Ascending aorta (tissue), 2 donors: Measurements from ENCODE around the gene MEGF8. TPM values are rescaled to one million over a fixed set of nuclear protein-coding genes. Genes with fewer than 3 reads are reported as not detected.

Experiments used
- DNase-seq, 2 donors: peaks; one replicate each; pipeline ENCODE4 v3.0.0-alpha.2; 2019; ENCODE audit warnings: low spot score in 2 of 2
- H3K27ac ChIP-seq, 2 donors: fragments of 200-600 bp; sonication (generic); one replicate each; pipeline ENCODE4 v1.5.1; 2016 to 2017; ENCODE audit warnings: mild to moderate bottlenecking in 1 of 2
- H3K27me3 ChIP-seq: fragments of 200-600 bp; sonication (generic); one replicate; pipeline ENCODE4 v1.5.1; 2017
- H3K36me3 ChIP-seq, 2 donors: fragments of 200-600 bp; sonication (generic); one replicate each; pipeline ENCODE4 v1.5.1; 2016
- H3K4me1 ChIP-seq, 2 donors: fragments of 200-600 bp; sonication (generic); one replicate each; pipeline ENCODE4 v1.5.1; 2016 to 2017; ENCODE audit warnings: mild to moderate bottlenecking in 1 of 2
- H3K4me3 ChIP-seq, 2 donors: fragments of 200-600 bp; sonication (generic); one replicate each; pipeline ENCODE4 v1.5.1; 2016 to 2017; ENCODE audit warnings: mild to moderate bottlenecking in 1 of 2
- H3K9me3 ChIP-seq, 2 donors: fragments of 200-600 bp; sonication (generic); one replicate each; pipeline ENCODE4 v1.5.1; 2016
- intact Hi-C: fragments of 100-400 bp; cut with DNase I; formaldehyde crosslinking; loops from one replicate; pipeline ENCODE4 v1.15.1; 2023
- total RNA-seq: library from RNA; depleted of rRNA; stranded (reverse); fragments of >200 nt; gene quantifications from one replicate; pipeline ENCODE4 v1.1.0, GENCODE V29; 2016
- TF ChIP-seq, protein P1 (sequence below), 3 experiments: fragments of 200-600 bp in 2 of 3; fragments of 450-650 bp in 1 of 3; sonication (generic) in 2 of 3; IDR thresholded peaks; one replicate each; pipeline ENCODE4 v1.5.1; 2016 to 2019; ENCODE audit warnings: antibody characterized with exemption in 3 of 3, mild to moderate bottlenecking in 1 of 3, moderate library complexity in 1 of 3

Gene MEGF8
- total RNA-seq, 1 donor from 2014 or later: 61.8 TPM

GRCh38 chr19:42345191-42345812, 19.9 kb downstream of the MEGF8 start:
- peaks cover 13 to 35% of the 10 kb centered on the region in 2 donors for H3K36me3 ChIP-seq

GRCh38 chr19:42348211-42348610, 22.8 kb downstream of the MEGF8 start:
- Histone ChIP-seq H3K4me1 (no peaks in the 10 kb centered on the region), H3K36me3 (peaks cover 18 to 41% of the 10 kb centered on the region in 2 donors), H3K4me3 (no peak overlapping the region), H3K27me3 (no peaks in the 10 kb centered on the region), H3K9me3 (no peaks in the 10 kb centered on the region), H3K27ac (no peak overlapping the region)
- no peak for DNase-seq
- TF ChIP-seq, protein P1, sequence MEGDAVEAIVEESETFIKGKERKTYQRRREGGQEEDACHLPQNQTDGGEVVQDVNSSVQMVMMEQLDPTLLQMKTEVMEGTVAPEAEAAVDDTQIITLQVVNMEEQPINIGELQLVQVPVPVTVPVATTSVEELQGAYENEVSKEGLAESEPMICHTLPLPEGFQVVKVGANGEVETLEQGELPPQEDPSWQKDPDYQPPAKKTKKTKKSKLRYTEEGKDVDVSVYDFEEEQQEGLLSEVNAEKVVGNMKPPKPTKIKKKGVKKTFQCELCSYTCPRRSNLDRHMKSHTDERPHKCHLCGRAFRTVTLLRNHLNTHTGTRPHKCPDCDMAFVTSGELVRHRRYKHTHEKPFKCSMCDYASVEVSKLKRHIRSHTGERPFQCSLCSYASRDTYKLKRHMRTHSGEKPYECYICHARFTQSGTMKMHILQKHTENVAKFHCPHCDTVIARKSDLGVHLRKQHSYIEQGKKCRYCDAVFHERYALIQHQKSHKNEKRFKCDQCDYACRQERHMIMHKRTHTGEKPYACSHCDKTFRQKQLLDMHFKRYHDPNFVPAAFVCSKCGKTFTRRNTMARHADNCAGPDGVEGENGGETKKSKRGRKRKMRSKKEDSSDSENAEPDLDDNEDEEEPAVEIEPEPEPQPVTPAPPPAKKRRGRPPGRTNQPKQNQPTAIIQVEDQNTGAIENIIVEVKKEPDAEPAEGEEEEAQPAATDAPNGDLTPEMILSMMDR (IDR thresholded peaks at IDR 0.05): no peak
- intact Hi-C loops: no loop called here

More at GRCh38 chr19:42345191-42345812, 19.9 kb downstream of the MEGF8 start:
- TF ChIP-seq, protein P1 (IDR thresholded peaks at IDR 0.05): no peak
- Histone ChIP-seq H3K9me3 (no peaks in the 10 kb centered on the region), H3K27ac (no peak overlapping the region), H3K27me3 (no peaks in the 10 kb centered on the region), H3K4me1 (no peaks in the 10 kb centered on the region), H3K4me3 (no peak overlapping the region)
- intact Hi-C loops: no loop called here
- DNase-seq: no peak

DNA sequence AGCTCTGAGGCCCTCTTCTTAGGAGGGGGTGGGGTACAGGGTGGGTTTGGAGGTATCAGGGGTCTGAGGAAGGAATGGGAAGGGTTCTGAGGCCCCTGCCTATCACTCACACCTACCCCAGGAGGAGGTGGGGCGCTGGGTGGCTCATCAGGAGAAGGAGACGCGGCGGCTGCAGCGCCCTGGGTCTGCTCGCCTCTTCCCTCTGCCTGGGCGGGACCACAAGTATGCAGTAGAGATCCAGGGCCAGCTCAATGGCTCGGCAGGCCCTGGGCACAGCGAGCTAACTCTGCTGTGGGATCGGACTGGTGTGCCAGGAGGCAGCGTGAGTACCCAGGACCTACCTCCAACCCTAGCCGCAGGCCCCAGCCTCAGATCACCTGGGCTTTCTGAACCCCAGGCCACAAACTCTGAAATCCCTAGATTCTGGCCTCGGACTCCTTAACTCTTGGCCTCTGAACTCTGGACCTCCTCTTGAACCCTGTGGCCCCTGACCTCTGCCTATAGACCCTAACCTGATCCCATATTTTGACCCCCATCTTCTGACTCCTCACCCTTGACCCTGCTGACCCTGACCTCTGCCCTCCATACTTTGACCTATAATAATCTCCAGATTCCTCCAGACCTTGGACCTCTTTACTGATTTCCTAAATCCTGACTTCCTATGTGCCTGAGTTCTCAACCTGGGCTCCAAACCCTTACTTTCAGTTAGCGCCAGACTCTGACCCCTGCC, 24.1 kb downstream of the MEGF8 start:
- H3K4me1 ChIP-seq: no peaks in the 10 kb centered on the region
- no peaks in the 10 kb centered on the region for H3K27me3 ChIP-seq
- no peak overlapping the region for H3K27ac ChIP-seq
- intact Hi-C loops: no loop called here
- peaks cover 14 to 50% of the 10 kb centered on the region in 2 donors for H3K36me3 ChIP-seq
- no peak overlapping the region for H3K4me3 ChIP-seq
- TF ChIP-seq, protein P1 (IDR thresholded peaks at IDR 0.05): no peak
- no peak for DNase-seq
- no peaks in the 10 kb centered on the region for H3K9me3 ChIP-seq

GRCh38 chr19:42350417-42350816, 25.0 kb downstream of the MEGF8 start:
- H3K27ac ChIP-seq: no peak overlapping the region
- H3K4me3 ChIP-seq: no peak overlapping the region
- DNase-seq: no peak
- H3K36me3 ChIP-seq: peaks cover 11 to 52% of the 10 kb centered on the region in 2 donors
- H3K9me3 ChIP-seq: no peaks in the 10 kb centered on the region
- H3K27me3 ChIP-seq: no peaks in the 10 kb centered on the region
- H3K4me1 ChIP-seq: no peaks in the 10 kb centered on the region
- TF ChIP-seq, protein P1 (IDR thresholded peaks at IDR 0.05): no peak
- intact Hi-C loops: no loop called here

GRCh38 chr19:42351079-42351735, 25.8 kb downstream of the MEGF8 start:
- Histone ChIP-seq H3K4me1 (no peaks in the 10 kb centered on the region), H3K36me3 (peaks cover 17 to 55% of the 10 kb centered on the region in 2 donors), H3K27me3 (no peaks in the 10 kb centered on the region), H3K9me3 (no peaks in the 10 kb centered on the region), H3K4me3 (no peak overlapping the region), H3K27ac (no peak overlapping the region)
- intact Hi-C loops: no loop called here
- TF ChIP-seq, protein P1 (IDR thresholded peaks at IDR 0.05): no peak
- DNase-seq: no peak
